ENCODE results near the gene CACNA1G.

GRCh38 chr17:50535407-50535806 is 25.1 kb upstream of the CACNA1G start:
- TF ChIP-seq CTCF (IDR thresholded peaks at IDR 0.05) (no peak), POLR2AphosphoS5 (IDR thresholded peaks at IDR 0.05; ENCODE audit: insufficient read depth in 1 of 2, low read depth in 1 of 2) (no peak), POLR2A (IDR thresholded peaks at IDR 0.05) (no peak)

Data from vagina (tissue), 2 donors.